ENCODE data around the gene PHAF1. TPM values are rescaled to one million over a fixed set of nuclear protein-coding genes. Genes with fewer than 3 reads are reported as not detected.

The PHAF1 gene
- total and polyA plus RNA-seq, 4 donors = 26.6 to 42.4 (median 28.4) TPM

DNA sequence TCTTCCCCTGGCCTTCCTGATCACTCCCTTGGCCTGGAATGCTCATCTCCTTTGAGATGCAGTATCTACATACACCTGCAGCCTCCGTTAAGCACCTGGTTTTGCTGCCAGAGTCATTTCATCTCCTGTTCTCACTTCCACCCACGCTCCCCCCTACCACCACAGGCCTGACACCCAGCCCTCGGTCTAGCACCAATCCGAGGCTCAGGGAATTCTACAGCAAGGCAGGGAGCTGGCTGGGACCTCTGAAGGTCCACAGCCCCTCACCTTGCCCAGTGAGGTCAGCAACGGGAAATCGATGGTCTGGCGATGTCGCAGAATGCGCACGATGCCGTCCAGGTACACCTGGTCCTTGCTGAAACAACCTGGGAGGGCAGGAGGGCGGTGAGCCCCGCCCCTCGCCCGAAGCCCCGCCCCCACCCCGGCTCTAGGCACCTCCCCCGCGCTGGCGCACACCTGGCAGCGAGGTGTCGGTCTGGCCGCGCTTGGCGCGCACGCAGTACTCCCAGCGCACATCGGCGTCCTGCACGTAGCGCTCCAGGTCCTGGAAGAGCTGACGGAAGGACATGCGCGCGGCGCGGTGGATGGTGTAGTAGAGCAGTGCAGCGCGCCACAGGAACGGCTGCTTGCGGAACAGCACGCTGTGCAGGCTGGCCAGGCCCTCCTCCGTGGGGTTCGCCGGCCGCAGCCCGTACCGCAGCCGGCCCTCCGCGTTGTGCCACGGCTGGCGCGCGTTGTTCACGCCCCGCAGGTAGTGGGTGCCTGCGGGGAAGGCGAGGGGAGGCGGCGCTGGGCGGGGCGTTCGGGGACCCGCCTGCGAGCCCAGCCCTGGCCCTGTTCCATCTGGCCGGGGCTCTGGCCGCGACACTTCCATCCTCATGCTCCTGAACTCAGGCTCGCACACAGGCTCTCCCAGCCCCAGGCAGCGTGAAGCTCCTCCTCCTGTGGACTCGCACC is 68.3 kb downstream of the PHAF1 start:
- Histone ChIP-seq H3K27ac (ENCODE audit: low read depth in 1 of 2, low read length in 2 of 2) (peak overlapping the region in 1 of 2 donors; percentile 29), H3K36me3 (ENCODE audit: control insufficient read depth in 4 of 4, insufficient read depth in 3 of 4, low read depth in 1 of 4, low read length in 3 of 4) (no peaks in the 10 kb centered on the region), H3K9ac (ENCODE audit: low read depth in 1 of 2, low read length in 2 of 2) (no peak overlapping the region), H3K4me3 (ENCODE audit: low read depth in 1 of 3, low read length in 3 of 3) (peak overlapping the region in 2 of 3 donors; percentile 37 to 39), H3K27me3 (ENCODE audit: control insufficient read depth in 4 of 4, insufficient read depth in 4 of 4, low read length in 3 of 4) (no peaks in the 10 kb centered on the region), H3K4me1 (ENCODE audit: control insufficient read depth in 4 of 4, insufficient read depth in 4 of 4, low read length in 3 of 4) (peaks cover 12 to 34% (median 20%) of the 10 kb centered on the region in 4 donors), H3K9me3 (ENCODE audit: control insufficient read depth in 4 of 4, low read length in 3 of 4) (no peaks in the 10 kb centered on the region)
- WGBS = 5% methylated on average over 73 of the region's 73 CpGs
- TF ChIP-seq, protein P1, sequence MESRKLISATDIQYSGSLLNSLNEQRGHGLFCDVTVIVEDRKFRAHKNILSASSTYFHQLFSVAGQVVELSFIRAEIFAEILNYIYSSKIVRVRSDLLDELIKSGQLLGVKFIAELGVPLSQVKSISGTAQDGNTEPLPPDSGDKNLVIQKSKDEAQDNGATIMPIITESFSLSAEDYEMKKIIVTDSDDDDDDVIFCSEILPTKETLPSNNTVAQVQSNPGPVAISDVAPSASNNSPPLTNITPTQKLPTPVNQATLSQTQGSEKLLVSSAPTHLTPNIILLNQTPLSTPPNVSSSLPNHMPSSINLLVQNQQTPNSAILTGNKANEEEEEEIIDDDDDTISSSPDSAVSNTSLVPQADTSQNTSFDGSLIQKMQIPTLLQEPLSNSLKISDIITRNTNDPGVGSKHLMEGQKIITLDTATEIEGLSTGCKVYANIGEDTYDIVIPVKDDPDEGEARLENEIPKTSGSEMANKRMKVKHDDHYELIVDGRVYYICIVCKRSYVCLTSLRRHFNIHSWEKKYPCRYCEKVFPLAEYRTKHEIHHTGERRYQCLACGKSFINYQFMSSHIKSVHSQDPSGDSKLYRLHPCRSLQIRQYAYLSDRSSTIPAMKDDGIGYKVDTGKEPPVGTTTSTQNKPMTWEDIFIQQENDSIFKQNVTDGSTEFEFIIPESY (IDR thresholded peaks at IDR 0.05) = no peak
- TF ChIP-seq RAD21 (IDR thresholded peaks at IDR 0.05) = no peak
- TF ChIP-seq JUND (IDR thresholded peaks at IDR 0.05) = no peak
- TF ChIP-seq FOXA2 (IDR thresholded peaks at IDR 0.05) = no peak
- TF ChIP-seq FOXA1 (IDR thresholded peaks at IDR 0.05) = no peak
- TF ChIP-seq YY1 (IDR thresholded peaks at IDR 0.05) = no peak
- no peak for TF ChIP-seq GABPA (IDR thresholded peaks at IDR 0.05 in 1 of 2, conservative IDR thresholded peaks at IDR 0.05 in 1 of 2)
- no peak for TF ChIP-seq HNF4A (conservative IDR thresholded peaks at IDR 0.05)
- TF ChIP-seq TAF1 (conservative IDR thresholded peaks at IDR 0.05) = no peak
- TF ChIP-seq, protein P2, sequence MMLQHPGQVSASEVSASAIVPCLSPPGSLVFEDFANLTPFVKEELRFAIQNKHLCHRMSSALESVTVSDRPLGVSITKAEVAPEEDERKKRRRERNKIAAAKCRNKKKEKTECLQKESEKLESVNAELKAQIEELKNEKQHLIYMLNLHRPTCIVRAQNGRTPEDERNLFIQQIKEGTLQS (IDR thresholded peaks at IDR 0.05) = no peak
- TF ChIP-seq EGR1 (IDR thresholded peaks at IDR 0.05; ENCODE audit: low read depth in 2 of 2) = no peak
- TF ChIP-seq, protein P3, sequence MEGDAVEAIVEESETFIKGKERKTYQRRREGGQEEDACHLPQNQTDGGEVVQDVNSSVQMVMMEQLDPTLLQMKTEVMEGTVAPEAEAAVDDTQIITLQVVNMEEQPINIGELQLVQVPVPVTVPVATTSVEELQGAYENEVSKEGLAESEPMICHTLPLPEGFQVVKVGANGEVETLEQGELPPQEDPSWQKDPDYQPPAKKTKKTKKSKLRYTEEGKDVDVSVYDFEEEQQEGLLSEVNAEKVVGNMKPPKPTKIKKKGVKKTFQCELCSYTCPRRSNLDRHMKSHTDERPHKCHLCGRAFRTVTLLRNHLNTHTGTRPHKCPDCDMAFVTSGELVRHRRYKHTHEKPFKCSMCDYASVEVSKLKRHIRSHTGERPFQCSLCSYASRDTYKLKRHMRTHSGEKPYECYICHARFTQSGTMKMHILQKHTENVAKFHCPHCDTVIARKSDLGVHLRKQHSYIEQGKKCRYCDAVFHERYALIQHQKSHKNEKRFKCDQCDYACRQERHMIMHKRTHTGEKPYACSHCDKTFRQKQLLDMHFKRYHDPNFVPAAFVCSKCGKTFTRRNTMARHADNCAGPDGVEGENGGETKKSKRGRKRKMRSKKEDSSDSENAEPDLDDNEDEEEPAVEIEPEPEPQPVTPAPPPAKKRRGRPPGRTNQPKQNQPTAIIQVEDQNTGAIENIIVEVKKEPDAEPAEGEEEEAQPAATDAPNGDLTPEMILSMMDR (IDR thresholded peaks at IDR 0.05; ENCODE audit: low read depth, low read length, missing input control) = no peak
- no peak for TF ChIP-seq RXRA (IDR thresholded peaks at IDR 0.05)
- TF ChIP-seq SP1 (IDR thresholded peaks at IDR 0.05) = no peak
- TF ChIP-seq, protein P4, sequence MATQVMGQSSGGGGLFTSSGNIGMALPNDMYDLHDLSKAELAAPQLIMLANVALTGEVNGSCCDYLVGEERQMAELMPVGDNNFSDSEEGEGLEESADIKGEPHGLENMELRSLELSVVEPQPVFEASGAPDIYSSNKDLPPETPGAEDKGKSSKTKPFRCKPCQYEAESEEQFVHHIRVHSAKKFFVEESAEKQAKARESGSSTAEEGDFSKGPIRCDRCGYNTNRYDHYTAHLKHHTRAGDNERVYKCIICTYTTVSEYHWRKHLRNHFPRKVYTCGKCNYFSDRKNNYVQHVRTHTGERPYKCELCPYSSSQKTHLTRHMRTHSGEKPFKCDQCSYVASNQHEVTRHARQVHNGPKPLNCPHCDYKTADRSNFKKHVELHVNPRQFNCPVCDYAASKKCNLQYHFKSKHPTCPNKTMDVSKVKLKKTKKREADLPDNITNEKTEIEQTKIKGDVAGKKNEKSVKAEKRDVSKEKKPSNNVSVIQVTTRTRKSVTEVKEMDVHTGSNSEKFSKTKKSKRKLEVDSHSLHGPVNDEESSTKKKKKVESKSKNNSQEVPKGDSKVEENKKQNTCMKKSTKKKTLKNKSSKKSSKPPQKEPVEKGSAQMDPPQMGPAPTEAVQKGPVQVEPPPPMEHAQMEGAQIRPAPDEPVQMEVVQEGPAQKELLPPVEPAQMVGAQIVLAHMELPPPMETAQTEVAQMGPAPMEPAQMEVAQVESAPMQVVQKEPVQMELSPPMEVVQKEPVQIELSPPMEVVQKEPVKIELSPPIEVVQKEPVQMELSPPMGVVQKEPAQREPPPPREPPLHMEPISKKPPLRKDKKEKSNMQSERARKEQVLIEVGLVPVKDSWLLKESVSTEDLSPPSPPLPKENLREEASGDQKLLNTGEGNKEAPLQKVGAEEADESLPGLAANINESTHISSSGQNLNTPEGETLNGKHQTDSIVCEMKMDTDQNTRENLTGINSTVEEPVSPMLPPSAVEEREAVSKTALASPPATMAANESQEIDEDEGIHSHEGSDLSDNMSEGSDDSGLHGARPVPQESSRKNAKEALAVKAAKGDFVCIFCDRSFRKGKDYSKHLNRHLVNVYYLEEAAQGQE (IDR thresholded peaks at IDR 0.05) = no peak
- peak; percentile 54 for DNase-seq (ENCODE audit: low spot score)
